ENCODE results near the gene MRPL38.

Gene MRPL38

GRCh38 chr17:75917917-75918445 lies 13.3 kb upstream of the MRPL38 start:
- DNase-seq: no peak

DNA sequence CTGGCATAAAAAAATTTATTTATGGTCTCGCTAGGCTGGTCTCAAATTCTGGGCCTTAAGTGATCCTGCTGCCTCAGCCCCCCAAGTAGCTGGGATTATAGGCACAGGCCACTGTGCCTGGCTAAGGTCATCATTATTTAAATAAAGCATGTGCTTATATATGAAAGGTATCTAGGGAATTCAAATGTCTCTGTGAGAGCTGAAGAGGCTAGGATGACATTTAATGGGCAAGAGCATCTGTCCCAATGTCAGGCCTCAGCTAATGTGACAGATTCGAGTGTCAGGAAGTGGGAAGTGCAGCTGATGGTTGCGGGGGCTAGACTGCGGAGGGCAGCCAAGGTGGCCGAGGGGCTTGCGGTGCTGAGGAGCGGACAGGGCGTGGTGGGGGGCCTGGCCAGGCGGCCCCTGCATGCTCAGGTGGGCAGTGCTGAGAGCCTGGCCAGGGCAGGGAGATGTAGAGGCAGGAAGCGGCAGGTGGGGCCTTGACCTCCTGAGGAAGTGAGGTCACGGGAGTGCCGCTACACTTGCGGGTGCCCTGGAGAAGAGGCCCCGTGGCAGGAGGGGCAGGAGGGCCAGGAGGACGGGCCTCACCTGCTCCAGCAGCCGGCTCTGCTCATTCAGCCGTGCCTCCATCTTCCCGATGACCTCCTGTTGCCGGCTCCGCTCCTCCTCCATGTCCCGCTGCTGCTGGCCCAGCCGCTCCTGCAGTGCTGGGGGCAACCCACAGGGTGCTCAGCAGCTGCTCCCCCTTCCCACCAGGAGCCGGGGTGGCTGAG lies 12.6 kb upstream of the MRPL38 start:
- DNase-seq: no peak

DNA sequence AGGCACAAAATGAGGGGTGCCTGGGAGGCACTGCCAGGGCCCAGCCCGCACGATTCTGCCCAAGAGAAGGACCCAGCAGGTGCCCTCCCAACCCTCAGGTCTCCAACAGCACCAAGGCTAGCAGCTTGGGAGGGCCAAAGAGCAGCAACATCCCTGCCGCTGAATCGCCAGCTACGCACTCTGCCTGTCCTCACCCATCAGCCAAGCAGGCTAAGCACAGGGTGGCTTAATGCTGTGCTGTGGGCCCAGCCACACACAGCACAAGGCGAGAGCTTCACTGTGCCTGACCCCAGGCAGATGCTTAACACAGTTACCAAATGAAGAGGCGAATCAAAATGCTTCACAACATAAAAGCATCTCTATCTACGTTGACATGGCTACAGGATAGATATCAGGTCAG lies 10.6 kb upstream of the MRPL38 start:
- no peak for DNase-seq

- DNase-seq: no peak
These were observed 10.1 kb upstream of the MRPL38 start for GRCh38 chr17:75914643-75915267.

- no peak for DNase-seq
These were observed 9.0 kb upstream of the MRPL38 start for GRCh38 chr17:75913537-75914210.

DNA sequence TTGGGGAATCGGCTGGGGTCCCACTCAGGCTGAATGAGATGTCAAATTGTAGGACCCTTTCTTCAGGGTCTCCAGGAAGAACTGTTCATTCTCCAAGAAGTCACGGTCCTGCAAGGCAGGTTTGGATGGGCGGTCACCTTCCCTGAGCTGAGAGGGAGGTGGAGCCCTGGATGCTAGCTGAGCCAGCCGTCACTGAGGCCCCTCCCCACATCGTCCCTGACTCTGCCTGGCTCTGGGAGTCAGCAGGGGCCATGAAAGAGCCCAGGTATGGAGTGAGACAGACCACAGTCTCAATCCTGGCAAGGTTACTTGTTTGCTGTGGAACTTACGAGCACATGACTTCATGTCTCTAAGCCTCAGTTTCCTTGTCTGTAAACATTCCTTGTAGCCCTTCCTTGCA lies 6.0 kb upstream of the MRPL38 start:
- peak; percentile 37 for DNase-seq

DNA sequence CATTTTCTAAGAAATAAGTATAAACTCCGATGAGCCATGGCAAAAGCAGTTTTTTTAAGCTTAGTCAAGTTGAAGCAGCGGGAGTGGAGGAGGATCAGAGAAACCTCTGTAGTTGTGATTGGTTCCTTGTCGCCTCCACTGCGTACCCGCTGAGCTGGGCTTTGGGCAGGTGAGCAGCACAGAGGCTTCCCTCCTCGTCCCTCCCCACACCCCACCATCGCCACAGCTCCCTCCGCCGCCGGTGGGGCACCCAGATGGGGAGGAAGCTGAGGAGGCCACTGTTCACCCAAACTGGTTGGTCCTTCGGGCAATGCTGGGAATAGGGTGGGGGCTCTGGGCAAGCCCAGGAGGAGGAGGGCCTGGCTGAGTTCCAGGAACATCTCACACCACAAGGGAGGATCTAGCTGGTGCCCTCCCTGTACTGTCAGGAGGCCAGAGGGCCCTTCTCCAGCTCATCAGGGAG lies 5.2 kb upstream of the MRPL38 start:
- peak; percentile 68 for DNase-seq

DNA sequence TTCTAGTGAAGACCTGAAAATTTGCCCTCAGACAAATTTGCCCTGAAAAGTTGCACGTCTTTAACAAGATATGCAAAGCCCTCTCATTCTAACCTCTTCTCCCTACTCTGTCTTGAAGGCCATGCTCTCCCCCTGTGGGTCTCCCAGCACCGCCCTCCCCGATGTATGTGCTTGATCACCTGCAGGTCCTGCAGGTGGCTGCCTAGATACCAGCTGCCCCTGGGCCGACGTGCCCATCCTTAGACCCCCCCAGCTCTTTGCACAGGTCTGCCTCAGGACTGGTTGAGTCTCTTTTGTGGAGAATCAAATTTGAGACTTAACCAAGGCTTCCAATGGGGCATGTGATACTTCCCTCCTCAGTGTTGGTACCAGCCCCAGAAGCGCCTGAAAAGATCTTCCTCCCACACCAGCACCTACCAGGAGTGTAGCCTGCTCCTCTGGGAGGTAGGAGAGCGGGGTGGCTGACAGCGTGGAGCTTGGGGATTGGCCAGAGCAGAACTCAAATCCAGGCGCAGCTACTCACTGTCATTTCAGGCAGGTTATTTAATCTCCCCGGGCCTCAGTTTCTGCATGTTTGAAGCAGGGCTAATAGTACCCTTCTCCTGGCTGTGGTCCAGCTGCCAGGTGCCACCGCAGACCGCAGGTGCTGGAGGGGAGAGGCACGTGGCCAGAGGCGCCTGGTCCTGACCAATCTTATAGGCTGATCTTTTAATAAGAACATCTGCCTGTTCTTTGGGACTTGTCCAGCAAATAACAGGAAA lies 4.5 kb upstream of the MRPL38 start:
- DNase-seq: peak; percentile 81

DNA sequence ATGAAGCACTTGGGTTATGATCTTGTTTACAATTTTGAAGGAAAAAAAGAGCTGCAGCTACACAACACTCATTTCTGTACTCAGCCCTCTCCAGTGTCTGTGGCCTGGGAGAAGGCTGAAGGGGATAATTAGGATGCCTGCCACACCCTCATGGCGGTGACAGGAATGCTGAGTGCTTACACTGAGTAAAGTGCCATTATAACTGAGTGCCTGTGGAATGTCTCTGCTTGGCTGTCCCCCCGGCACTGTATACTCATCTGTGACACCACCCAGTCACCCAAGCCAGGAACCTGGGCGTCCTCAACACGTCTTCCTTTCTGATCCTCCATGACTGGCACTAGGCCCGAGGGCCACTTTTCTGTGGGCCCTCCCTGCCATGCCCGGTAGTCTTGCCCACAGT lies 3.5 kb upstream of the MRPL38 start:
- DNase-seq: peak; percentile 89

GRCh38 chr17:75906143-75906884 lies 1.6 kb upstream of the MRPL38 start:
- DNase-seq: no peak

GRCh38 chr17:75902406-75902805 lies 2.3 kb downstream of the MRPL38 start:
- DNase-seq: no peak

DNA sequence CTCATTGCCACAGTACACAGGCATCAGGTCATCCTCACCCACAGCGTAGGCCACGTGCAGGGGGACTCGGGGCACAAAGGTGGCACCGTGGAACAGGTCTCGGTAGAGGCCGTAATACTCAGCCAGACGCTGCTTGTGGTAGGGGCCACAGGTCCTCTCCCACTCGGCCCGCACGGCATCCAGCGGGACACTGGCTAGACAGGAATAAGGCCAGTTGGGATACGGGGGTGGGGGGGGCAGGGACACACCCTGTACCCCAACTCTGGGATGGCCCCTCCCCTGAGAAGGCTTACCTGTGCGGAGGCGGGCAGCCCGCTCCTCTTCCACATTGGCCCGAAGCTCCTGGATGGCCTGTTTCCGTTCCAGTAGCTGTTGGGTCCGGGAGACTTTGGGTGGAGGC lies 3.0 kb downstream of the MRPL38 start:
- no peak for DNase-seq

DNA sequence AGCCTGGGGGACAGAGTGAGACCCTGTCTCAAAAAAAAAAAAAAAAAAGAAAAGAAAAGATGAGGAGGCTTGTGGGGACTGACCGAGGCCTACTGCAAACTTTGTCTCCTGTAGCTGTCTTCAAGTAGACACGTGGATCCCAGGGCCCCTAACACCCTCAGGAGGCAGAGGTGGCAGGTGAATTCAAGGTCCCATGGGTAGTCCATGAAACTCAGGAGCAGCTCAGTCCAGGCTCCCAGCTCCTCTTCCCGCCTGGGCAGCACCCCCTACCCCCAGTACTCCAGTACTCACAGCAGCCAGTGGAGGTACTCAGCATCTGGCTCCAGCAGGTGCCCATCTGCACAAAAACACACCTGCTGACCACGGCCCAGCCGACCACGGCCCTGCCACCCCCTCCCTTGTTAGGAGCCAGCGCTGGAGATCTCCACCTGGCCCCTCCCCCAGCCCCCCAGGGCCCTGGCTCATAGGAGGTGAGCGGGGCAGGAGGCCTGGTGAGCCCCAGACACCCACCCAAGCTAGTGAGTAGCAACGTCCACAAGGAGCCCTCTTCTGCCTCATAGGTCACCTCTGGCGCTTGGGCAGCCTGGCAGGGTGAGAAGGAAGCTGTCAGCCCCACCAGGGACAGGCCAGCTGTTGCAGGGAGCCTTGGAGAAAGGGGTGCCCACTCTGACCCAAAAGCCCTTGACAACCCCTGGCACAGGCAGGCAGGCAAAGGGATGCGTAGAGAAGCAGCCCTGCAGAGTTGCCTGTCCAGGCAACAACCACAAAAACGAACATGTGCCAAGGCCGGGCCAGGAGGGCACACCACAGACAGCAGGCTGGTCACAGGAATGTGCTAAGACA lies 3.8 kb downstream of the MRPL38 start:
- DNase-seq: no peak

- DNase-seq: no peak
These were observed 4.8 kb downstream of the MRPL38 start for GRCh38 chr17:75899767-75900468.

DNA sequence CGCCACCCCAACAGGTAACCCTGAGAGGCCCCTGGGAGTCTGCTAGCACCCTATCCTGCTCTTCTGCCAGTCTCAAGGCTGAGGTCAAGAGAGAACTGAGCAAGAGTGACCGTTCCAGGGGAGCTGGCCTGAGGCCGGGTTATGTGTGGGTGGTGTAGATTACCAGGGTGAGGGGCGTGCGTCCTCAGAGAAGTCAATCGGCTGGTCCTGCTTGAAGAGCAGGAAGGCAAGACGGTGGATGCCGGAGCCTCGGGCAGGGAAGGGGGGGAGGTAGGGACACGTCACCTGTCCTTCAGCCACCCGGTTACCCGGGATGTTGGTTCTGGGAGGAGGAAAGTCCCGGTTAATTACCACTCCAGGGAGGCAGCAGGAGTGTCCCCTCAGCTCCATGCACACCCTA lies 5.3 kb downstream of the MRPL38 start:
- DNase-seq: no peak

- no peak for DNase-seq
These were observed 5.9 kb downstream of the MRPL38 start for GRCh38 chr17:75898791-75899190.

- no peak for DNase-seq
These were observed 6.6 kb downstream of the MRPL38 start for GRCh38 chr17:75898065-75898464.

- no peak for DNase-seq
These were observed 7.3 kb downstream of the MRPL38 start for GRCh38 chr17:75897160-75898019.

GRCh38 chr17:75896415-75897159 lies 8.1 kb downstream of the MRPL38 start, which contains the start of gene TRIM65:
TRIM65 (minus strand) TSS chr17:75896951; CDS start chr17:75896937, 14 bp downstream.
- DNase-seq: no peak

All from DMS79 (cell line).